ENCODE results near the gene MAP4K2.
"Not testable (repeated sequence)": the region's sequence is repeated elsewhere in the genome, so short reads cannot be mapped to it uniquely, and the experiment has no call there.

The MAP4K2 gene

DNA sequence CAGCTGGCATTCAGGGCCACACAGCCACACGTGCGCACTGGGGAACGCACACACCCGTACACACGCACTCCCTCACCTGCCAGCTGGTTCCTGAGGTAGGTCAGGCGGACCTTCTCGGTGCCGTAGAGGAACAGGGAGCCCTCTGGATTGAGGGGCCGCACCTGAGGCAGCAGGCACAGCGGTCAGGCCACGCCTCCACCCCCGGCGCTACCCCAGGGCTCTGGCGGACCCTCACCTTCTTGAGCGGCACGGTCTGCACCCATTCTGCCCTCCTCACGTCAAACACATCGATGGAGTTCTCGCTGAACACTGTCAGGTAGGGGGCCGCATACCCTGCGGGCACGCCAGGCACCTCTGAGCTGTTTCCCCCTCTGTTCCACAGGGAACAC lies 24.4 kb upstream of the MAP4K2 start:
- in situ Hi-C loops (cut with HindIII; ENCODE audit: low sequenced_read_pairs) = no loop called here
- no peak overlapping the region for H3K4me3 ChIP-seq (ENCODE audit: low read depth, low read length)
- TF ChIP-seq, protein P1, sequence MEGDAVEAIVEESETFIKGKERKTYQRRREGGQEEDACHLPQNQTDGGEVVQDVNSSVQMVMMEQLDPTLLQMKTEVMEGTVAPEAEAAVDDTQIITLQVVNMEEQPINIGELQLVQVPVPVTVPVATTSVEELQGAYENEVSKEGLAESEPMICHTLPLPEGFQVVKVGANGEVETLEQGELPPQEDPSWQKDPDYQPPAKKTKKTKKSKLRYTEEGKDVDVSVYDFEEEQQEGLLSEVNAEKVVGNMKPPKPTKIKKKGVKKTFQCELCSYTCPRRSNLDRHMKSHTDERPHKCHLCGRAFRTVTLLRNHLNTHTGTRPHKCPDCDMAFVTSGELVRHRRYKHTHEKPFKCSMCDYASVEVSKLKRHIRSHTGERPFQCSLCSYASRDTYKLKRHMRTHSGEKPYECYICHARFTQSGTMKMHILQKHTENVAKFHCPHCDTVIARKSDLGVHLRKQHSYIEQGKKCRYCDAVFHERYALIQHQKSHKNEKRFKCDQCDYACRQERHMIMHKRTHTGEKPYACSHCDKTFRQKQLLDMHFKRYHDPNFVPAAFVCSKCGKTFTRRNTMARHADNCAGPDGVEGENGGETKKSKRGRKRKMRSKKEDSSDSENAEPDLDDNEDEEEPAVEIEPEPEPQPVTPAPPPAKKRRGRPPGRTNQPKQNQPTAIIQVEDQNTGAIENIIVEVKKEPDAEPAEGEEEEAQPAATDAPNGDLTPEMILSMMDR (IDR thresholded peaks at IDR 0.05; ENCODE audit: low read depth, low read length) = no peak
- DNase-seq (ENCODE audit: low read depth, low spot score) = no peak

DNA sequence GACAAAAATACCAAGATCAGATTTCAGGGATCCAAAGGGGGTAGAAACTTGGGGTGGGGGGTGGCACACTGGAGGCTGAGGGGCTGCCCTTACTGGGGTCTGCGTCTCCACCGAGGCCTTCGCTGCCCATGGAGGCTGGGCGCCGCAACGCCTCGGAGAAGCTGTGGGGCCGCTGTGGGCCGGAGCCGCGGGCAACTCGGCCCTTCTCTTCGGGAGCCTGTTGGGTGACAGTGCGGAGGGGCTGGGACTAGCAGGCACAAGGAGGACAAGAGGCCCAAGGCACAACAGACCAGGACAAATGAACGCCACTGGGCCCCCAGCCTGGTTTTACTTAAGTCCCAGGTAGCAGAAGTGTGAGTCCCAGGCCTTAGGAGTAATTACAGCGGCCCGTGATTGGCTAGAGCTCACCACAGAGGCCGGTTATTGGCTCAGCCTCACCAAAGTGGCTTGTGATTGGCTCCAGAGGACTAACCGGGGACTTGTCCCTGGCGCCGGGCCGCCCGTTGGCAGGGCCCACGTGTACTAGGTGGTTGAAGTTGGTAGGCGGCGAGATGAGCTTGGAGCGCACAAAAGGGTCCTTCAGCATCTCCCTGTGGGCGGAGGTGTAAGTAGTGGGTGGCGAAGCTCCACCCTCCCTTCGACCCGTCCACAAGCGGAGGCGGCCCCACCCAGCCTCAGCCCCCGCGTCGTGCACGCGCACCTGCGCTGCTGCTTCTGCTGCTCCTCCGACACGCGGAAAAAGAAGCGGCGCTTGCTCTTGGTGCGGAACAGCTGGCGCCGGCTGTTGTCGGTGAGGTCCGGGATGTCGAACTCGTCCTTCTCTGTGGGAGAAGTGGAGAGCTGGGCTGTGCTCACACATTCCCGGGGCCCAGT lies 23.8 kb upstream of the MAP4K2 start:
- TF ChIP-seq, protein P1 (IDR thresholded peaks at IDR 0.05; ENCODE audit: low read depth, low read length) = no peak
- DNase-seq (ENCODE audit: low read depth, low spot score) = no peak

DNA sequence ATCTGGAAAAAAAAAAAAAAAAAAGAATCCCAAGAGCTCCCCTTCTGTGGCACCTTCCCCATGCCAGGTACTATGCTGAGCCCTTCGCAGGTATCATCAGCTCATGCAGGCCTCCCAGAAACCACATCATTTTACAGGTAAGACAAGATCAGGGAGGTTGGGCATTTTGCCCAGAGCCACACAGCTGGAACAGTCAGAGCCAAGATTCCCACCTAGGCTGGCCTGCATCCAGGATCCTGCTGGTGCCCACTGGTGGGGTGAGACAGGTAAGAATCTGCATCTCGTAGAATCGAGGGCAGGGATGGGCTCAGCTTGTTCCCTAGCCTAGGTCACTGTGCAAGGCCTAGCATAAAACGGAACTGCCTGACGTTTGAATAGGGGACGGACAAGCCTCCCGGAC lies 23.0 kb upstream of the MAP4K2 start:
- TF ChIP-seq, protein P1 (IDR thresholded peaks at IDR 0.05; ENCODE audit: low read depth, low read length) = no peak
- in situ Hi-C loops (cut with HindIII; ENCODE audit: low sequenced_read_pairs) = no loop called here
- DNase-seq (ENCODE audit: low read depth, low spot score) = no peak
- H3K4me3 ChIP-seq (ENCODE audit: low read depth, low read length) = no peak overlapping the region

More for the DNA sequence above, 23.8 kb upstream of the MAP4K2 start:
- no peak overlapping the region for H3K4me3 ChIP-seq (ENCODE audit: low read depth, low read length)
- in situ Hi-C loops (cut with HindIII; ENCODE audit: low sequenced_read_pairs) = no loop called here

DNA sequence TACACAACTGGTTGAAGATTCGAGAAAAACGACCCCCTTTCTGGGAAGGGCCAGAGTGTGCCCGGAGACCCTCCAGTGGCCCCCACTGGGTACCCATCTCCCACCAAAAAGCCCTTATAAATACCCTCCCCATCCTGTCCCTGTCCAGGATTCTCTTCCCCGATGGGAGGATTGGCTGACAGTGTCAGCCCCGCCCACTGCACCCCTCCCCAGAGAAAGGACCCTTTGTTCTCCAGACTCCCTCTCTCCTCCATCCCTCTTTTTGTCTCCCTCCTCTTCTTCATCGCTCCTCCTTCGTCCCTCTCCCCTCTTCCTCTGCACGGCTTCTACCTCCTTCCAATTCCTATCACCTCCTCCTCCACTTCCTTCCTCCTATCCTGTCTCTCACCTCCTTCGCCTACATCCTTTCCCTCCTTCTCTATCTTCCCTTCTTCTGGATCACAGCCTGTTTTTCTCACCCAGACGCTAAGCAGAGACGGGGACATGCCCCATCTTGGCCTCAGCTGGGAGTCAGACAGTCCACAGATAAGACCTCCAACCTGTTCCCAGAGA lies 20.6 kb upstream of the MAP4K2 start:
- no peak for DNase-seq (ENCODE audit: low read depth, low spot score)
- TF ChIP-seq, protein P1 (IDR thresholded peaks at IDR 0.05; ENCODE audit: low read depth, low read length) = no peak
- no peak overlapping the region for H3K4me3 ChIP-seq (ENCODE audit: low read depth, low read length)
- in situ Hi-C loops (cut with HindIII; ENCODE audit: low sequenced_read_pairs) = no loop called here

DNA sequence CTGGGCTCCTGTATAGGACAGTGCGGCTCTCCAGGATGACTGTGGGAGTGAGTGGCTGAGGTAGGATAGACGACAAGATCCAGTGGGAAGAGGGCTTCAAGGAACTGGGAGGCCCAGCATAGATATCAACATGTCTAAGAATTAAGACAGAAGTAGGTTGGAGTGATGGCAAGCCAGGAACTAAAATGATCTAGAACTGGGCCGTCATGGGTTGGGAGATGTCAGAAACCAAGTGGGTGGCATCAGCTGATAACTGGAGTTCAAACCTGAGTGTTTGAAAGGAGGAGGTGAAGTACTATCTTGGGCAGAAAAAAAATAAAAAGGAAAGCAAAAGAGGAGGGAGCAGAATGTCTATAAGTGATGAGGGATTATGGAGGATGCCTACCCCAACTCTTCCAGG lies 14.5 kb upstream of the MAP4K2 start:
- no peak for DNase-seq (ENCODE audit: low read depth, low spot score)
- in situ Hi-C loops (cut with HindIII; ENCODE audit: low sequenced_read_pairs) = no loop called here
- no peak overlapping the region for H3K4me3 ChIP-seq (ENCODE audit: low read depth, low read length)
- TF ChIP-seq, protein P1 (IDR thresholded peaks at IDR 0.05; ENCODE audit: low read depth, low read length) = no peak

DNA sequence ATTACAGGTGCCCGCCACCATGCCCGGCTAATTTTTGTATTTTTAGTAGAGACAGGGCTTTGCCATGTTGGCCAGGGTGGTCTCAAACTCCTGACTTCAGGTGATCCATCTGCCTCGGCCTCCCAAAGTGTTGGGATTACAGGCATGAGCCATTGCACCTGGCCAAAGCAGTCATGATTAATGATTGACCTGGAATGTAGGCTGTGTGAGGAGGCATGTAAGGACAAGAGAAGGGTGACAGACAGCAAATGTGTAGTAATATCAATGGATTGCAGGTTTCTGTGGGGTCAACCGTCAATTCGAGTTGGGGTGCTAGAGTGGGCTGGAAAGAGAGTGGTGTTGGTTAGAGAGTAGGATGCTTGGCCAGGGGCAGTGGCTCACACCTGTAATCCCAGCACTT lies 12.4 kb upstream of the MAP4K2 start:
- H3K4me3 ChIP-seq (ENCODE audit: low read depth, low read length); DNase-seq (ENCODE audit: low read depth, low spot score); in situ Hi-C loops (cut with HindIII; ENCODE audit: low sequenced_read_pairs): not testable (repeated sequence)

DNA sequence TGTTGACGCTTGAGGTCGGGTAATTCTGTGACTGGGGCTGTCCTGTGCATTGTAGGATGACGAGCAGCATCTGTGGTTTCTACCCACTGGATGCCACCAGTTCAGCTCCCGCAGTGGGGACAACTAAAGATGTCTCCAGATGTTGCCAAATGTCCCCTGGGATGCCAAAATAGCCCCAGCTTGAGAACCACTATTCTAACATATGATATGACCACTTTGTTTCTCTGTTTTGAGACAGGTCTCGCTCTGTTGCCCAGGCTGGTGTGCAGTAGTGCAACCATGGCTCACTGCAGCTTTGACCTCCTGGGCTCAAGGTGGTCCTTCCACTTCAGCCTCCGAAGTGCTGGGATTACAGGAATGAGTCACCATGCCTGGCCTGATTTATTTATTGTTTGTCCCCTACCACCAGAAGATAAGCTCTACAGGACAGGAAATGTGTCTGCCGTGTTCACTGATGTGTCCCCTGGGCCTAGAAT lies 11.7 kb upstream of the MAP4K2 start:
- in situ Hi-C loops (cut with HindIII; ENCODE audit: low sequenced_read_pairs) = no loop called here
- DNase-seq (ENCODE audit: low read depth, low spot score) = no peak
- TF ChIP-seq, protein P1 (IDR thresholded peaks at IDR 0.05; ENCODE audit: low read depth, low read length) = no peak

More for the DNA sequence above, 11.7 kb upstream of the MAP4K2 start:
- no peak overlapping the region for H3K4me3 ChIP-seq (ENCODE audit: low read depth, low read length)
